ENCODE measurements around the gene LAMA3. TPM values are rescaled to one million over a fixed set of nuclear protein-coding genes. Genes with fewer than 3 reads are reported as not detected.

The LAMA3 gene
- total RNA-seq, 1 experiment from 2014 or later: 5.6 TPM

GRCh38 chr18:23893653-23894052, 204.4 kb downstream of the LAMA3 start:
- ATAC-seq: no peak
- H3K9me3 ChIP-seq (ENCODE audit: control insufficient read depth in 1 of 2, insufficient read depth in 1 of 2, low read depth in 1 of 2, low read length in 2 of 2): no peaks in the 10 kb centered on the region
- no TSS peak for BruUV-seq (replicated peaks)

More at GRCh38 chr18:23893653-23894052, 204.4 kb downstream of the LAMA3 start:
- H3K9ac ChIP-seq (ENCODE audit: low read length): no peak overlapping the region
- ChIA-PET RAD21 (ENCODE audit: low non-redundant PET in 1 of 2, low total read pairs in 2 of 2, uncharacterized antibody in 2 of 2, unreplicated experiment in 2 of 2) (no interaction called here), POLR2A (no interaction called here), CTCF (no interaction called here)
- no peak for TF ChIP-seq ELF1 (IDR thresholded peaks at IDR 0.05; ENCODE audit: borderline replicate concordance, low read depth)
- no peak for TF ChIP-seq ZBTB33 (IDR thresholded peaks at IDR 0.05; ENCODE audit: extremely low read depth, insufficient replicate concordance, low read length)
- no peak for TF ChIP-seq ZFX (IDR thresholded peaks at IDR 0.05)
- no peak for TF ChIP-seq ZNF274 (IDR thresholded peaks at IDR 0.05; ENCODE audit: low read depth, low read length)
- no peak for TF ChIP-seq SP1 (IDR thresholded peaks at IDR 0.05; ENCODE audit: low read depth)
- TF ChIP-seq FOSL1 (IDR thresholded peaks at IDR 0.05; ENCODE audit: low read depth): no peak
- no peak for TF ChIP-seq CEBPB (IDR thresholded peaks at IDR 0.05; ENCODE audit: low read depth)
- TF ChIP-seq EZH2phosphoT487 (IDR thresholded peaks at IDR 0.05; ENCODE audit: borderline replicate concordance): no peak
- no peak for TF ChIP-seq EZH2 (IDR thresholded peaks at IDR 0.05)
- no peak for TF ChIP-seq POLR2A (IDR thresholded peaks at IDR 0.05; ENCODE audit: borderline replicate concordance, extremely low read depth, insufficient read depth, insufficient read length)
- no peak for TF ChIP-seq POLR2AphosphoS5 (IDR thresholded peaks at IDR 0.05; ENCODE audit: low read depth, low read length)
- no peak for TF ChIP-seq ATF3 (IDR thresholded peaks at IDR 0.05)
- TF ChIP-seq RAD21 (IDR thresholded peaks at IDR 0.05; ENCODE audit: low read depth): no peak
- TF ChIP-seq YY1 (IDR thresholded peaks at IDR 0.05; ENCODE audit: extremely low read depth, insufficient replicate concordance, low read depth, low read length): no peak
- no peak for TF ChIP-seq SIN3A (IDR thresholded peaks at IDR 0.05; ENCODE audit: low read depth)
- TF ChIP-seq EGR1 (IDR thresholded peaks at IDR 0.05; ENCODE audit: low read depth): no peak
- no peak for TF ChIP-seq CBX3 (IDR thresholded peaks at IDR 0.05; ENCODE audit: low read depth)
- H3K4me2 ChIP-seq (ENCODE audit: low read length): no peak overlapping the region
- no peaks in the 10 kb centered on the region for H3K27me3 ChIP-seq (ENCODE audit: insufficient read depth, low read length)
- no peak overlapping the region for H3K27ac ChIP-seq (ENCODE audit: low read depth, low read length)
- H3K79me2 ChIP-seq (ENCODE audit: insufficient read depth, low read length): no peaks in the 10 kb centered on the region
- no peak overlapping the region for H2AFZ ChIP-seq (ENCODE audit: low read depth, low read length, poor library complexity, severe bottlenecking)
- intact Hi-C loops (cut with micrococcal nuclease): no loop called here
- DNase-seq (ENCODE audit: low read depth, low spot score): no peak
- no peaks in the 10 kb centered on the region for H3K9me2 ChIP-seq (ENCODE audit: insufficient read depth)
- H3K36me3 ChIP-seq (ENCODE audit: control insufficient read depth in 1 of 2, insufficient read depth in 2 of 2, low read length in 2 of 2): no peaks in the 10 kb centered on the region
- no peak overlapping the region for H3K4me3 ChIP-seq (replicated peaks in 1 of 2; ENCODE audit: low read depth in 1 of 2, low read length in 2 of 2)
- H3K4me1 ChIP-seq (ENCODE audit: control insufficient read depth in 1 of 2, insufficient read depth in 2 of 2, low read length in 2 of 2): peaks cover 4 to 9% of the 10 kb centered on the region in 2 experiments; a peak in 3 of 4 replicates
- no peaks in the 10 kb centered on the region for H4K20me1 ChIP-seq (ENCODE audit: insufficient read depth)

All from HCT116 (cell line).